Caco-2 (cell line): ENCODE measurements around the gene SMIM27. TPM values are rescaled to one million over a fixed set of nuclear protein-coding genes. Genes with fewer than 3 reads are reported as not detected.

Experiments used
- BruUV-seq: library from RNA; stranded (reverse); fragments of 400-500 nt; replicated peaks from 2 replicates; lab custom pipeline; 2021; lab: Mats Ljungman, UMichigan
- CTCF ChIA-PET: fragments of 300-600 bp; sonication (Branson Sonifier 250); formaldehyde crosslinking; loops from one replicate; lab custom pipeline; 2022; ENCODE audit warnings: antibody characterized with exemption; lab: Charles Lee
- POLR2A ChIA-PET: fragments of 300-600 bp; sonication (Branson Sonifier 250); formaldehyde crosslinking; loops from one replicate; lab custom pipeline; 2022; ENCODE audit warnings: antibody characterized with exemption; lab: Charles Lee
- DNase-seq, 2 experiments: peaks; one replicate each; pipeline versions ENCODE4 v3.0.0 to v3.0.0-alpha.2; 2020 to 2022
- H3K27me3 ChIP-seq: replicated peaks from 2 replicates; pipeline ENCODE4 v1.6.0; 2011; ENCODE audit warnings: low read length; ENCODE audit not compliant: control insufficient read depth, insufficient read depth
- H3K36me3 ChIP-seq: 2 replicates; pipeline ENCODE4 v1.5.1; 2011; ENCODE audit warnings: low read length; ENCODE audit not compliant: control insufficient read depth, insufficient read depth
- H3K4me1 ChIP-seq: fragments of 250-450 bp; sonication (Bioruptor Pico); 2 replicates; pipeline ENCODE4 v1.5.1; 2020; ENCODE audit warnings: mild to moderate bottlenecking
- H3K4me3 ChIP-seq: 2 replicates; pipeline ENCODE4 v1.5.1; 2011; ENCODE audit warnings: low read depth, mild to moderate bottlenecking, control low read depth, low read length
- H3K9me3 ChIP-seq: fragments of 250-450 bp; sonication (Bioruptor Pico); 2 replicates; pipeline ENCODE4 v1.5.1; 2020; ENCODE audit warnings: mild to moderate bottlenecking, moderate library complexity
- H3K27ac Mint-ChIP-seq: one replicate; pipeline ENCODE4 v1.8.0; 2022; ENCODE audit warnings: mixed read lengths; ENCODE audit not compliant: unreplicated experiment
- H3K27me3 Mint-ChIP-seq: one replicate; pipeline ENCODE4 v1.8.0; 2022; ENCODE audit warnings: mixed read lengths; ENCODE audit not compliant: insufficient read depth, unreplicated experiment
- H3K36me3 Mint-ChIP-seq: one replicate; pipeline ENCODE4 v1.8.0; 2022; ENCODE audit warnings: mild to moderate bottlenecking, mixed read lengths; ENCODE audit not compliant: insufficient read depth, unreplicated experiment
- H3K4me1 Mint-ChIP-seq: one replicate; pipeline ENCODE4 v1.8.0; 2022; ENCODE audit warnings: low read depth, mixed read lengths; ENCODE audit not compliant: unreplicated experiment
- H3K4me3 Mint-ChIP-seq: one replicate; pipeline ENCODE4 v1.8.0; 2022; ENCODE audit warnings: mild to moderate bottlenecking, moderate library complexity, mixed read lengths; ENCODE audit not compliant: unreplicated experiment
- H3K9me3 Mint-ChIP-seq: one replicate; pipeline ENCODE4 v1.8.0; 2022; ENCODE audit warnings: mixed read lengths; ENCODE audit not compliant: unreplicated experiment
- intact Hi-C: fragments of 100-400 bp; cut with micrococcal nuclease; formaldehyde crosslinking; loops from one replicate; pipeline ENCODE4 v1.10.0; 2022; ENCODE audit not compliant: unreplicated experiment
- total RNA-seq: library from RNA; stranded (reverse); gene quantifications from 2 replicates; pipeline ENCODE4 v1.2.3, GENCODE V29; 2022
- TF ChIP-seq, protein P1 (sequence below), 2 experiments: fragments of 200-600 bp in 1 of 2; IDR thresholded peaks; 1 replicate in 1 of 2; 2 replicates in 1 of 2; pipeline versions ENCODE4 v1.5.1 to v1.8.0; 2011 to 2022; ENCODE audit warnings: antibody characterized with exemption in 1 of 2, control low read depth in 1 of 2, inconsistent platforms in 1 of 2, low read depth in 1 of 2, low read length in 1 of 2, mild to moderate bottlenecking in 1 of 2, moderate library complexity in 1 of 2; ENCODE audit not compliant: insufficient read depth in 1 of 2, severe bottlenecking in 1 of 2, unreplicated experiment in 1 of 2

Gene SMIM27
- total RNA-seq, 1 experiment from 2014 or later = 5.3 TPM

DNA sequence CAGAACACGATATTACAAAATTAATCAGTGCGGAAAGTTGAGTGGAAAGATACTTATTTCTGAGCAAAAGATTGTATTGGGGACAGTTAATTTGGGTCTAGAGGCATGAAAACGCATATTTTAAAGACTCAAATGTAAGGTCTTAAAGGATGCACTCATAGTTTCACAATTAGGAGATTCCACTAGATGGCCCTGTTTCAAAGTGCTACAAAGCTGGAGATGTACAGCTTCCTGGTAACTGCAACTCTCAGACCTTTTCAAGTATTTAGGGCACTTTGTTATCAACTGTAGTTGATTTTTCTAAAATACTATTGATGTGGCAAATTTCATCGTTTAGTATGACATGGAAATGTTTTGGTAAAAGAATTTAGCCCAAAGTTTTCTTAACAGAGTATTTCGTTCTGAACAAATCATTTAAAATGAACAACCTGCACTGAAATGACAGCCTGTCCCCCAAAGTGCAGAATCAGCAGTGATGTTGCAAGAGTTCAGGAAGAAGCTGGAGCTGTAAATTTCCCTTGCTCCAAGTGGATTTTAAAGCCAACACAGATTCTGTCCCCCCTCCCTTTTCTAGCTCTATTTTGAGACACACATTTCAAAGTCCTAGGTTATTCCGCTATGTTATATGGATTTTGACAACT is 37.1 kb downstream of the SMIM27 start:
- intact Hi-C loops = loop anchor here (1.0 to 2.0 kb wide), 2 partner anchors 114 to 379 kb away; no protein-coding TSS in a partner anchor
- no peaks in the 10 kb centered on the region for H3K27me3 ChIP-seq
- no peaks in the 10 kb centered on the region for H3K4me1 ChIP-seq
- ChIA-PET POLR2A (no interaction called here), CTCF (interaction anchor here (0.7 to 2.0 kb wide), 8 partner anchors 9 to 379 kb away, joined by 3 to 25 read pairs (median 4); partner anchors contain the start of gene ACO1)
- Mint-ChIP-seq H3K27me3 (peaks cover 21% of the 10 kb centered on the region), H3K4me1 (no peaks in the 10 kb centered on the region), H3K27ac (no peak overlapping the region), H3K4me3 (no peak overlapping the region), H3K9me3 (no peaks in the 10 kb centered on the region), H3K36me3 (no peaks in the 10 kb centered on the region)
- peak in 1 of 2 experiments; percentile 31 for DNase-seq
- BruUV-seq = no TSS peak
- TF ChIP-seq, protein P1, sequence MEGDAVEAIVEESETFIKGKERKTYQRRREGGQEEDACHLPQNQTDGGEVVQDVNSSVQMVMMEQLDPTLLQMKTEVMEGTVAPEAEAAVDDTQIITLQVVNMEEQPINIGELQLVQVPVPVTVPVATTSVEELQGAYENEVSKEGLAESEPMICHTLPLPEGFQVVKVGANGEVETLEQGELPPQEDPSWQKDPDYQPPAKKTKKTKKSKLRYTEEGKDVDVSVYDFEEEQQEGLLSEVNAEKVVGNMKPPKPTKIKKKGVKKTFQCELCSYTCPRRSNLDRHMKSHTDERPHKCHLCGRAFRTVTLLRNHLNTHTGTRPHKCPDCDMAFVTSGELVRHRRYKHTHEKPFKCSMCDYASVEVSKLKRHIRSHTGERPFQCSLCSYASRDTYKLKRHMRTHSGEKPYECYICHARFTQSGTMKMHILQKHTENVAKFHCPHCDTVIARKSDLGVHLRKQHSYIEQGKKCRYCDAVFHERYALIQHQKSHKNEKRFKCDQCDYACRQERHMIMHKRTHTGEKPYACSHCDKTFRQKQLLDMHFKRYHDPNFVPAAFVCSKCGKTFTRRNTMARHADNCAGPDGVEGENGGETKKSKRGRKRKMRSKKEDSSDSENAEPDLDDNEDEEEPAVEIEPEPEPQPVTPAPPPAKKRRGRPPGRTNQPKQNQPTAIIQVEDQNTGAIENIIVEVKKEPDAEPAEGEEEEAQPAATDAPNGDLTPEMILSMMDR (IDR thresholded peaks at IDR 0.05; ENCODE audit: insufficient read depth in 1 of 2, low read depth in 1 of 2, low read length in 1 of 2, severe bottlenecking in 1 of 2, unreplicated experiment in 1 of 2) = peak in 1 of 2 experiments; percentile 54
- H3K9me3 ChIP-seq = no peaks in the 10 kb centered on the region
- H3K4me3 ChIP-seq = no peak overlapping the region
- no peaks in the 10 kb centered on the region for H3K36me3 ChIP-seq

DNA sequence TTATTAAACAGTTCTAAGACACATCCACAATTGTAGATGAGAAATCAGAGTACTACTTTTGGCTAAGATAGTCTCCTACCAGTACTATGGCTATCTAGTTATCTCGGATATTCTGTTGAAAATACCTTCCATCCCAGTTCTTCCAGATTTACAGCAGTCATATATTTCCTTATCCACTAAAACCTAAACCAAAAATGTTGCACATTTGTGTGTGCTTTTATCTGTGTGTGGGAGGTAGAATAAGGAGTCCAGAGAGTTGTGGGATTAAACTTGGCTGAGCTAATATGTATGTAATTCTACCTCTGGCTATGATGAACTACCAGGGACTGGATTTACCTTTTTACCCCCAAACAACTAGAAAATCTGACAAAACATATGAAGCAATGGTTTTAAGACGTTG is 38.3 kb downstream of the SMIM27 start:
- CTCF ChIA-PET = interaction anchor here (0.6 to 2.0 kb wide), 3 partner anchors 9 to 571 kb away, joined by 5 to 25 read pairs (median 6); no protein-coding TSS in a partner anchor
- no peaks in the 10 kb centered on the region for H3K36me3 ChIP-seq
- H3K4me3 ChIP-seq = no peak overlapping the region
- no peaks in the 10 kb centered on the region for H3K36me3 Mint-ChIP-seq
- H3K4me3 Mint-ChIP-seq = no peak overlapping the region
- no peaks in the 10 kb centered on the region for H3K4me1 ChIP-seq
- H3K27me3 Mint-ChIP-seq = peaks cover 17% of the 10 kb centered on the region
- no TSS peak for BruUV-seq
- TF ChIP-seq, protein P1 (IDR thresholded peaks at IDR 0.05; ENCODE audit: insufficient read depth in 1 of 2, low read depth in 1 of 2, low read length in 1 of 2, severe bottlenecking in 1 of 2, unreplicated experiment in 1 of 2) = no peak
- H3K4me1 Mint-ChIP-seq = no peaks in the 10 kb centered on the region
- no peak for DNase-seq
- no peaks in the 10 kb centered on the region for H3K9me3 Mint-ChIP-seq
- no peak overlapping the region for H3K27ac Mint-ChIP-seq
- H3K27me3 ChIP-seq = no peaks in the 10 kb centered on the region
- intact Hi-C loops = no loop called here
- POLR2A ChIA-PET = no interaction called here
- H3K9me3 ChIP-seq = no peaks in the 10 kb centered on the region

DNA sequence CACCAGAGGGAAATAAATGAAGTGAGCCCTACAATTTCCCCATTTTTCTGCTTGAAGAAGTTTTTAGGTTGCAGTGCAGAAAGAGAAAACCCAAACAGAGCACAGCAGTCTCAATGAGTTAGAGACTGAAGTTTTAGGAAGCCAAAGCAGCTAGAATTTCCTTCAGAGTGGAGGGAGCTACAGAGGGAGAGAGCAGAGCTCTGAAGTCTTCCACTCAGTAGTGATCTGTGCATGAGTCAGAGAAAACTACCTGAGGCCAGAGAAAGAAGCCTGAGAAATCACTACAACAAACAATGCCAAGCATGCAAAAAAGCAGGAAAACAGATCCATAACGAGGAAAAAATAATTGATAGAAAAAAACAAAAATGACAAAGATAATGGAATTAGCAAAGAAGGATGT is 38.8 kb downstream of the SMIM27 start:
- no peaks in the 10 kb centered on the region for H3K9me3 ChIP-seq
- H3K27me3 Mint-ChIP-seq = peaks cover 13% of the 10 kb centered on the region
- H3K4me1 Mint-ChIP-seq = no peaks in the 10 kb centered on the region
- no peak overlapping the region for H3K4me3 ChIP-seq
- H3K4me1 ChIP-seq = no peaks in the 10 kb centered on the region
- intact Hi-C loops = no loop called here
- no peaks in the 10 kb centered on the region for H3K27me3 ChIP-seq
- no peaks in the 10 kb centered on the region for H3K36me3 Mint-ChIP-seq
- TF ChIP-seq, protein P1 (IDR thresholded peaks at IDR 0.05; ENCODE audit: insufficient read depth in 1 of 2, low read depth in 1 of 2, low read length in 1 of 2, severe bottlenecking in 1 of 2, unreplicated experiment in 1 of 2) = no peak
- ChIA-PET POLR2A (no interaction called here), CTCF (no interaction called here)
- H3K9me3 Mint-ChIP-seq = no peaks in the 10 kb centered on the region
- no peaks in the 10 kb centered on the region for H3K36me3 ChIP-seq
- no peak overlapping the region for H3K27ac Mint-ChIP-seq
- DNase-seq = no peak
- H3K4me3 Mint-ChIP-seq = no peak overlapping the region
- BruUV-seq = no TSS peak
